ENCODE results near the gene SNN.

SNN gene

GRCh38 chr16:11667824-11668622 lies at the start of gene SNN:
SNN (plus strand) TSS chr16:11668455; CDS start chr16:11676060, 7,605 bp downstream.
- peak; percentile 56 to 68 for DNase-seq

- DNase-seq, result no peak
These were observed 48.9 kb upstream of the SNN start for GRCh38 chr16:11619327-11619851.

GRCh38 chr16:11620243-11621003 lies 47.8 kb upstream of the SNN start:
- DNase-seq, result no peak

GRCh38 chr16:11621539-11621919 lies 46.7 kb upstream of the SNN start:
- DNase-seq, result no peak

- no peak for DNase-seq
These were observed 46.2 kb upstream of the SNN start for GRCh38 chr16:11621920-11622651.

- DNase-seq, result no peak
These were observed 44.0 kb upstream of the SNN start for GRCh38 chr16:11624205-11624604.

- no peak for DNase-seq
These were observed 43.3 kb upstream of the SNN start for GRCh38 chr16:11624636-11625607.

GRCh38 chr16:11625769-11626168 lies 42.5 kb upstream of the SNN start:
- no peak for DNase-seq

GRCh38 chr16:11626657-11627291 lies 41.5 kb upstream of the SNN start:
- no peak for DNase-seq

GRCh38 chr16:11627292-11627663 lies 41.0 kb upstream of the SNN start:
- DNase-seq, result no peak

- no peak for DNase-seq
These were observed 40.3 kb upstream of the SNN start for GRCh38 chr16:11627822-11628457.

GRCh38 chr16:11629071-11630030 lies 38.9 kb upstream of the SNN start:
- DNase-seq, result peak in 1 of 2 experiments; percentile 25

GRCh38 chr16:11630046-11630767 lies 38.0 kb upstream of the SNN start:
- DNase-seq, result no peak

- no peak for DNase-seq
These were observed 37.5 kb upstream of the SNN start for GRCh38 chr16:11630768-11631056.

GRCh38 chr16:11631214-11631613 lies 37.0 kb upstream of the SNN start:
- DNase-seq, result no peak

- no peak for DNase-seq
These were observed 35.8 kb upstream of the SNN start for GRCh38 chr16:11632455-11632939.

GRCh38 chr16:11633113-11633512 lies 35.1 kb upstream of the SNN start:
- no peak for DNase-seq

GRCh38 chr16:11634312-11634711 lies 33.9 kb upstream of the SNN start:
- DNase-seq, result no peak

GRCh38 chr16:11635113-11635652 lies 33.1 kb upstream of the SNN start:
- DNase-seq, result no peak

Data from SHP77 (cell line).